HEK293T (cell line): ENCODE measurements around the gene COL17A1.

Experiments
- BHLHE40 ChIP-seq: fragments of 450-650 bp; IDR thresholded peaks from 2 replicates; pipeline ENCODE4 v1.6.1; 2016; ENCODE audit warnings: mild to moderate bottlenecking, moderate library complexity, borderline replicate concordance
- FOXA1 ChIP-seq: fragments of 450-650 bp; IDR thresholded peaks from 2 replicates; pipeline ENCODE4 v1.6.1; 2016; ENCODE audit warnings: mild to moderate bottlenecking
- FOXK2 ChIP-seq: fragments of 450-650 bp; IDR thresholded peaks from 2 replicates; pipeline ENCODE4 v1.6.1; 2016; ENCODE audit warnings: mild to moderate bottlenecking
- FOXM1 ChIP-seq: fragments of 450-650 bp; IDR thresholded peaks from 2 replicates; pipeline ENCODE4 v1.6.1; 2017; ENCODE audit warnings: mild to moderate bottlenecking, borderline replicate concordance
- NFRKB ChIP-seq: fragments of 450-650 bp; IDR thresholded peaks from 2 replicates; pipeline ENCODE4 v1.6.1; 2016; ENCODE audit warnings: mild to moderate bottlenecking, moderate library complexity
- SP1 ChIP-seq: fragments of 450-650 bp; IDR thresholded peaks from 2 replicates; pipeline ENCODE4 v1.6.1; 2017
- SUZ12 ChIP-seq: fragments of 450-650 bp; IDR thresholded peaks from 2 replicates; pipeline ENCODE4 v1.6.1; 2016; ENCODE audit warnings: mild to moderate bottlenecking
- TARDBP ChIP-seq: fragments of 450-650 bp; IDR thresholded peaks from 2 replicates; pipeline ENCODE4 v1.6.1; 2016
- TF ChIP-seq, protein P1 (sequence below): fragments of 450-650 bp; IDR thresholded peaks from 2 replicates; pipeline ENCODE4 v1.6.1; 2016

DNA sequence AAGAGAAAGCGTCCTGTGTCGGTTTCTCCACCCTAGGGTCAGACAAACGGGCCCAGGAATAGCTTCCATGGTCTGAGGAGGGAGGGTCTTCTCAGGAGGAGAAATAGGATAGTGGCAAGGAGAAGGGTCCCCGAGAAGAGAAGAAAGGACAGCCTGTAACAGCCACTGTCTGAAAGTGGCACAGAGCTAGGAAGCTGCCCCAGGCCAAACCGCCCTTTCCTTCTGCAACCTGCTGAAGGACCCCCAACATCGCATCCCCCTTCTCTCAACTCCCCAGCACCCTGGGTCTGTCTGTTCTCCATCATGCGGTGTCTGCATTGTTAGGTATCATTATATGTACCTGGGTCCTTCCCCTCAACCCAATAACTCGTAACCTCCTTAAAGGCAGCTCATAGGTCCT lies 47.1 kb downstream of the COL17A1 start:
- TF ChIP-seq TARDBP (no peak), SUZ12 (no peak), FOXA1 (no peak), FOXK2 (no peak), NFRKB (no peak), SP1 (no peak), FOXM1 (no peak), BHLHE40 (no peak)
- TF ChIP-seq, protein P1, sequence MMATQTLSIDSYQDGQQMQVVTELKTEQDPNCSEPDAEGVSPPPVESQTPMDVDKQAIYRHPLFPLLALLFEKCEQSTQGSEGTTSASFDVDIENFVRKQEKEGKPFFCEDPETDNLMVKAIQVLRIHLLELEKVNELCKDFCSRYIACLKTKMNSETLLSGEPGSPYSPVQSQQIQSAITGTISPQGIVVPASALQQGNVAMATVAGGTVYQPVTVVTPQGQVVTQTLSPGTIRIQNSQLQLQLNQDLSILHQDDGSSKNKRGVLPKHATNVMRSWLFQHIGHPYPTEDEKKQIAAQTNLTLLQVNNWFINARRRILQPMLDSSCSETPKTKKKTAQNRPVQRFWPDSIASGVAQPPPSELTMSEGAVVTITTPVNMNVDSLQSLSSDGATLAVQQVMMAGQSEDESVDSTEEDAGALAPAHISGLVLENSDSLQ, result no peak
